PFSK-1 (cell line): Measurements from ENCODE around the gene GMPR.

Source experiments
- FOXP2 ChIP-seq: optimal IDR thresholded peaks from 2 replicates; pipeline ENCODE3; 2011; ENCODE audit warnings: borderline replicate concordance, control low read depth, inconsistent platforms; ENCODE audit not compliant: insufficient read depth; ENCODE audit errors: extremely low read length, extremely low read depth
- POLR2AphosphoS5 ChIP-seq: IDR thresholded peaks from 2 replicates; pipeline ENCODE4 v1.6.1; 2012; ENCODE audit warnings: low read depth, mild to moderate bottlenecking, control low read depth, low read length, moderate library complexity
- REST ChIP-seq, 2 experiments: IDR thresholded peaks; 2 replicates each; pipeline versions ENCODE4 v1.6.1 to v1.8.0; 2011 to 2012; ENCODE audit warnings: low read depth in 2 of 2, low read length in 2 of 2, control low read depth in 1 of 2, inconsistent platforms in 1 of 2, mild to moderate bottlenecking in 1 of 2, moderate library complexity in 1 of 2; ENCODE audit not compliant: insufficient read depth in 1 of 2
- SIN3A ChIP-seq: IDR thresholded peaks from 2 replicates; pipeline ENCODE4 v1.6.1; 2012; ENCODE audit warnings: mild to moderate bottlenecking, low read length, moderate library complexity, borderline replicate concordance; ENCODE audit not compliant: insufficient read depth
- TAF1 ChIP-seq: IDR thresholded peaks from 2 replicates; pipeline ENCODE4 v1.6.1; 2012; ENCODE audit warnings: low read length, control low read depth, borderline replicate concordance; ENCODE audit not compliant: insufficient read depth

GMPR gene

GRCh38 chr6:16302721-16303552 lies 64.5 kb downstream of the GMPR start:
- no peak for TF ChIP-seq TAF1

- TF ChIP-seq TAF1 (no peak), POLR2AphosphoS5 (no peak), REST (IDR thresholded peaks at IDR 0.05; ENCODE audit: insufficient read depth in 1 of 2, low read depth in 2 of 2, low read length in 2 of 2) (no peak), FOXP2 (no peak)
Observed at GRCh38 chr6:16305246-16305725, 66.9 kb downstream of the GMPR start.

- TF ChIP-seq POLR2AphosphoS5 (no peak), REST (IDR thresholded peaks at IDR 0.05; ENCODE audit: insufficient read depth in 1 of 2, low read depth in 2 of 2, low read length in 2 of 2) (no peak), SIN3A (no peak), FOXP2 (no peak), TAF1 (no peak)
Observed at GRCh38 chr6:16305788-16306187, 67.4 kb downstream of the GMPR start.

GRCh38 chr6:16306334-16306733 lies 67.9 kb downstream of the GMPR start:
- no peak for TF ChIP-seq POLR2AphosphoS5
- TF ChIP-seq REST (IDR thresholded peaks at IDR 0.05; ENCODE audit: insufficient read depth in 1 of 2, low read depth in 2 of 2, low read length in 2 of 2), result no peak
- no peak for TF ChIP-seq FOXP2
- no peak for TF ChIP-seq TAF1
- no peak for TF ChIP-seq SIN3A

- no peak for TF ChIP-seq TAF1
- TF ChIP-seq POLR2AphosphoS5, result no peak
- no peak for TF ChIP-seq REST (IDR thresholded peaks at IDR 0.05; ENCODE audit: insufficient read depth in 1 of 2, low read depth in 2 of 2, low read length in 2 of 2)
- TF ChIP-seq SIN3A, result no peak
- no peak for TF ChIP-seq FOXP2
Observed at GRCh38 chr6:16311763-16312162, 73.4 kb downstream of the GMPR start.
